Measurements from ENCODE around the gene CFAP92.

Gene CFAP92

DNA sequence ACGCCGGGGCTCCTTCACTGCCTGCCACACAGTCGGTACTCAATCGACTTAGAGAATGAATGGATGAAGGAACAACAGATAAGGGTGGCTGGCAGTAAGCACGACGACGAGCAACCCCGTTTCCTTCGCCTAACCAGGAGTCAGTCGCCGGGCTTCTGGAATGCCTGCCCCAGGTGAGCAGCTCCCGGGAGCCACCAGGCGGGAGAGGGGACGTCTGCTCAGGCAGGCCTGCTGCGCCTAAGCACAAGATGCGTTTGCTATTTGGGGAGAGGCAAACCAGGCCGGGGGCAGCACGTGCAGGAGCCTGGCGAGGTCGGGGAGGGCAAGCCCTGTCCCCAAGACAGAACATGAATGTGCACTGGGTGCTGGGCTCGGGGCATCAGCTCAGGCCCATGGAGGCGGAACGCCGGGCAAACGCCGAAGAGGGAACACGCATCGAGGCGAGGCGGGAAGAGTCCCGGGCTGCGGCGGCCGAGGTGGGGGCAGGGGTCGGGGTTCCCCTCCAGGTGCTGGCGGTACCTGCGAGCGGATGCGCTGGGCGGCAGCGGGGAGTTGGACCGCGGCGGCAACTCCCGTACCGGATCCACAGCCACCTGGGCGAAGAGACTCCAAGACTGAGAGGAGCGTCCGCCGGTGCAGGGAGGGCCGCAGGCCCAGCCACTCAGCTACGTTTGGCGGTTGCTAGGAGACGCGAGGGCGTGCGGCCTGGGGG, at the start of gene CFAP92:
CFAP92 (minus strand) TSS at position 616 of the 712 bp plus-strand sequence. CDS start 772 bp downstream, outside the sequence.
- in situ Hi-C loops (cut with MboI; ENCODE audit: low sequenced_read_pairs) = no loop called here

DNA sequence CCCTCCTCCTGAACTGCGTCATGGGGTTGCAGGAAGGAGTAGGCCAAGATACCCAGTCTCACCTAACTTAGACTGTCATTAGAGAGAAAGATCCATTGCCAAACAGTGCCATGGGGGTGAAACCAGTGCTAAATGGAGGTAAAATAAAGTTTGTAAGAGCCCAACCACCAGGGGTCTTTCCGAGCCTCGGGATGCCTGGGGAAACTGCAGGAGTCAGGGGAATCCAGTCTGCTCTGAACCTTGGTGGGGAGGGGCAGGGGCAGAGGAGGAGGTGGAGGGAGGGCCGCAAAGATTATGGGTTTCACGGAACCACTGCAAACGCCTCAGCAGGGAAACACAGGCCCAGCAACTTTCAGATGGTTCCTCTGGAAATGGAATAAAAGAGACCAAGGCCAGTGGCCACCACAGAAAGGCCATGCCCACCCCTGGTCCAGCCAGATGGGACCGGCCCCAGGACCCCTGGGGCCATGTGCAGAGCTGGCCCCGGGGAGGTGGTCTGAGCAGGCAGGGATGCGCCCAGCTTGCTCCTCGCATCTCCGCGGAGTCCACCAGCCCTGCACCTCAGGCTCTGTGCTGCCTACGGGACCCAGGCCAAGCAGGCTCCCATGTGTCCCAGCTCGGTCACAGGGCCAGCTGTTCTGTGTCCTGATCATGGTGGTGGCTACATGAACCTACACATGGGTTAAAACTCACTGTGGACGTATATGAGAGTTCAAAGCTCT, 46.9 kb upstream of the CFAP92 start:
- in situ Hi-C loops (cut with MboI; ENCODE audit: low sequenced_read_pairs) = no loop called here

DNA sequence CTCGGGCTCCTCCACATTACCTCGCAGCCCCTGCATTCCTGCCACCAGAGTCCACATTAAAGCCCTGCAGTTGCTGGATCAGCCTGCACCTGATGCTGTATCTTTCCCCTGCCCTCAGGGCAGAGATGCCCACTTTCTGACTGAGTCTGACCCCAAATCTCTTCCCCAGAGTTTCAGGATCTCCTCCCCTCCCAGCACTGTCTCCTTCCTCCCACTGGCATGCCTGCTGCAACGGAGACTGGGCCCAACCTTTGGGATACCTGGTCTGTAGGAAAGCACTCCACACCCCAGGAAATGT, 46.1 kb upstream of the CFAP92 start:
- in situ Hi-C loops (cut with MboI; ENCODE audit: low sequenced_read_pairs) = no loop called here

- in situ Hi-C loops (cut with MboI; ENCODE audit: low sequenced_read_pairs) = no loop called here
Observed at GRCh38 chr3:129039271-129040038, 45.6 kb upstream of the CFAP92 start.

DNA sequence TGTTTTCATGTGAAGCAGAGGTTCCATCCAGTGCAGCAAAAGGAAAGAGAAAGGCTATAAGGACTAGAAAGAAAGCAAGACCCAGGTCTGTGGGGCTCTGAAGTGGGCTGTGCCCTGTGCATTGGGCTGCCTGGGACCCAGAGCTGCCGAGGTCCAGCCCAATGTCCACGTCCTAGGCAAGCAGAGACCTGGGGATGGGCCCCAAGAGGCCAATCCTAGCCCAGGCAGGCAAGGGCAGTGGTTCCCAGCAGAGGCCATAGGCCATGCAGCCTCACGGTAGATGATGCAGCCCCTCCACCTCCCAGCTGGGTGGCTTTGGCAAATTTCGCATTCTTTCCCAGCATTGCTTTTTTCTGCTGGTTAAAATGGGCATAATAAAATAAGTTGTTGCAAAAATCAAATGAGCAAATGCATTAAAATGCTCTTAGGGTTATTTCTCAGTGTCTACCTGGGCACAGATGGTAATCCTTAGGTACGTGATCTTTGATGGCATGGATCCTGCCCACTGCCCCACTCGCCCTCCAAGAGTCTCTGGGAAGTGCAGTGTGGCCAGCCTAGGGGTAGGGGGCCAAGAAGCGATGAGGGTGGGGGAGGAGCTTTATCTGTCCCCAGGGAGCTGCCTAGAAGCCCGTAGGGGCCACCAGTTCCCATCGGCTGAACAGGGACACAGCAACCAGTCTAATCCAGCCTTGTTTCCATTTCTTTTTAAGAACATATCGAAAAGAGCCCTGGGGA, 44.4 kb upstream of the CFAP92 start:
- in situ Hi-C loops (cut with MboI; ENCODE audit: low sequenced_read_pairs) = no loop called here

DNA sequence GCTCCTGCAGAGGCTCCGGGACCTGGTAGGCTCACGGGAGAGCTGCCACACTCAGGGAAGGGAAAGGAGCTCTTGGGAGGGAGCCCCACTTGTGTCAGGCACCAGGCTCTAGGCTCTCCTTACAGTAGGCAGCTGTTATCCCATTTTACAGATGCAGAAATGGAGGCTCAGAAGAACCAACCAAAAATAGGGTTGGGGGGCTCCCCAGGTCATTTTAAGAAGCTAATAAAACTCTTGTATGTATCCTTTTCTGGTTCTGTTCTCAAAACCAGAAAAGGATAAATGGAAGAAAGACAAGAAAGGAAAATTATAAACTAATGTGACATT, 43.2 kb upstream of the CFAP92 start:
- in situ Hi-C loops (cut with MboI; ENCODE audit: low sequenced_read_pairs) = no loop called here

GRCh38 chr3:129036222-129037092, 42.6 kb upstream of the CFAP92 start:
- in situ Hi-C loops (cut with MboI; ENCODE audit: low sequenced_read_pairs) = no loop called here

- in situ Hi-C loops (cut with MboI; ENCODE audit: low sequenced_read_pairs) = no loop called here
Observed at GRCh38 chr3:129035360-129036221, 41.7 kb upstream of the CFAP92 start.

- in situ Hi-C loops (cut with MboI; ENCODE audit: low sequenced_read_pairs) = no loop called here
Observed at GRCh38 chr3:129034642-129035041, 40.8 kb upstream of the CFAP92 start.

- in situ Hi-C loops (cut with MboI; ENCODE audit: low sequenced_read_pairs) = no loop called here
Observed at GRCh38 chr3:129033633-129034321, 39.9 kb upstream of the CFAP92 start.

GRCh38 chr3:129033151-129033550, 39.3 kb upstream of the CFAP92 start:
- in situ Hi-C loops (cut with MboI; ENCODE audit: low sequenced_read_pairs) = no loop called here

- in situ Hi-C loops (cut with MboI; ENCODE audit: low sequenced_read_pairs) = no loop called here
Observed at GRCh38 chr3:129032716-129033115, 38.8 kb upstream of the CFAP92 start.

GRCh38 chr3:129031476-129032215, 37.8 kb upstream of the CFAP92 start:
- in situ Hi-C loops (cut with MboI; ENCODE audit: low sequenced_read_pairs) = no loop called here

DNA sequence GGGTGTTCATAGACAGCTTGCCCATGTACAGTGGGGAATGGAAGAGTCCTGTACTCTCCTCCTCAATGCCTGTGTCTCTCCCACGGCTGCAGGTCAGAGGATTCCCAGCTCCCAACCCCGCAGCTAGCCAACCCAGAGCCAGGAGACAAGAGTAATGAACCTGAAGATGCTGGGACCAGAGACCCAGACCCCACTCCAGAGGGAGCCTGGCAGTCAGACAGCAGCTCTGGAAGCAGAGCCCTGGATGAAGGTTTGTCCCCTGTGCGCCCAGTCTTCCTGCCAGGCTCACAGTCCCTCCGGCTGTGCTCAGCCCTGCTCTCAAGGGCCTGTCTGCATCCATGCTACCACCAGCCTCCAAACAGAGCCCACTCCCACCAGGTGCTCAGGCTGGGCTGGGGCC, 36.7 kb upstream of the CFAP92 start:
- in situ Hi-C loops (cut with MboI; ENCODE audit: low sequenced_read_pairs) = no loop called here

DNA sequence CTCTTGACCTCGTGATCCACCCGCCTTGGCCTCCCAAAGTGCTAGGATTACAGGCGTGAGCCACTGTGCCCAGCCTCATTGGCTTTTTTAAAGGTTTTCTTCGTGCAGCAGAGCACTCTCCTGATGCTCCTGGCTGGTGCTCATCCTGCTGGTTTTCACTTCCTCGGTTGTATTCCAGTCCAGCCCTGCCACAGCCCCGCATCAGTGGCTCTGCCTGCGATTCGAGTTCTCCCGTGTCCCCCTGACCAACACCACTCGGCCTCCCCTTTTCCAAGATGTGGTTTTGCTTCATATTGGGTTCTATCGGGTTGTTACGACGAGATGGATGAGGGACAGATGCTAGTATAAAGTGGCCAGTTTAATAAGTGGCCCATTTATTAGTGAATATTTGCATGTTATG, 35.0 kb upstream of the CFAP92 start:
- in situ Hi-C loops (cut with MboI; ENCODE audit: low sequenced_read_pairs) = no loop called here

- in situ Hi-C loops (cut with MboI; ENCODE audit: low sequenced_read_pairs) = no loop called here
Observed at GRCh38 chr3:129027544-129027880, 33.6 kb upstream of the CFAP92 start.

GRCh38 chr3:129026728-129027543, 33.1 kb upstream of the CFAP92 start:
- in situ Hi-C loops (cut with MboI; ENCODE audit: low sequenced_read_pairs) = no loop called here

Measured in hTERT RPE-1 (cell line).